HepG2 (cell line): ENCODE measurements around the gene DHX8. TPM values are rescaled to one million over a fixed set of nuclear protein-coding genes. Genes with fewer than 3 reads are reported as not detected.

Source experiments
- E2F5 ChIP-seq: sonication (generic); formaldehyde crosslinking; conservative IDR thresholded peaks from 2 replicates; pipeline ENCODE4 v1.4.0; 2020; ENCODE audit warnings: missing genetic modification reagents
- GLI4 ChIP-seq: sonication (generic); formaldehyde crosslinking; IDR thresholded peaks from 2 replicates; pipeline ENCODE4 v1.5.1; 2020; ENCODE audit warnings: missing genetic modification reagents, mild to moderate bottlenecking, moderate library complexity, borderline replicate concordance
- GPN1 ChIP-seq: sonication (generic); formaldehyde crosslinking; IDR thresholded peaks from 2 replicates; pipeline ENCODE4 v1.5.1; 2020; ENCODE audit warnings: missing genetic modification reagents, borderline replicate concordance
- HOXA9 ChIP-seq: sonication (generic); formaldehyde crosslinking; IDR thresholded peaks from 2 replicates; pipeline ENCODE4 v1.8.1; 2022; ENCODE audit warnings: missing genetic modification reagents, mild to moderate bottlenecking, moderate library complexity, borderline replicate concordance
- SPEN ChIP-seq: sonication (generic); formaldehyde crosslinking; IDR thresholded peaks from 2 replicates; pipeline ENCODE4 v1.5.1; 2020; ENCODE audit warnings: low read depth, mild to moderate bottlenecking, missing genetic modification reagents
- ZNF142 ChIP-seq: sonication (generic); formaldehyde crosslinking; IDR thresholded peaks from 2 replicates; pipeline ENCODE4 v1.4.0; 2020; ENCODE audit warnings: missing genetic modification reagents
- ZNF558 ChIP-seq: sonication (generic); formaldehyde crosslinking; IDR thresholded peaks from 2 replicates; pipeline ENCODE4 v1.9.0; 2022; ENCODE audit warnings: mild to moderate bottlenecking, missing genetic modification reagents, borderline replicate concordance
- ZNF790 ChIP-seq: sonication (generic); formaldehyde crosslinking; IDR thresholded peaks from 2 replicates; pipeline ENCODE4 v1.8.0; 2022; ENCODE audit warnings: missing genetic modification reagents, mild to moderate bottlenecking, borderline replicate concordance
- ZUFSP ChIP-seq: sonication (generic); formaldehyde crosslinking; IDR thresholded peaks from 2 replicates; pipeline ENCODE4 v1.9.0; 2021; ENCODE audit warnings: missing genetic modification reagents, mild to moderate bottlenecking, borderline replicate concordance
- polyA plus RNA-seq, 8 experiments: library from polyadenylated mRNA; depleted of rRNA in 3 of 8; stranded (reverse) in 7 of 8; unstranded in 1 of 8; fragments of >200 nt; fragmentation: Illumina TruSeq in 4 of 8; extraction: Trizol in 4 of 8; gene quantifications; 2 replicates each; pipeline versions ENCODE4 v1.2.1 to v1.2.3, GENCODE V29; 2011 to 2016; ENCODE audit warnings: low read depth in 4 of 8, missing spikeins in 1 of 8, mixed read lengths in 1 of 8; ENCODE audit not compliant: insufficient read depth in 1 of 8
- total RNA-seq, 5 experiments: library from RNA; depleted of rRNA; stranded (reverse); fragments of >200 nt; fragmentation: Illumina TruSeq; extraction: Trizol; gene quantifications; 2 replicates each; pipeline ENCODE4 v1.2.3, GENCODE V29; 2016; ENCODE audit warnings: low read depth in 1 of 5
- TF ChIP-seq, protein P1 (sequence below), 2 experiments: sonication (generic) in 1 of 2; formaldehyde crosslinking in 1 of 2; IDR thresholded peaks; 2 replicates each; pipeline versions ENCODE4 v1.4.0 to v1.6.1; 2018 to 2020; ENCODE audit warnings: missing genetic modification reagents in 2 of 2, borderline replicate concordance in 1 of 2, low read depth in 1 of 2, mild to moderate bottlenecking in 1 of 2, missing biosample characterization in 1 of 2
- TF ChIP-seq, protein P2 (sequence below): sonication (generic); formaldehyde crosslinking; IDR thresholded peaks from 2 replicates; pipeline ENCODE4 v1.8.0; 2022; ENCODE audit warnings: missing genetic modification reagents, mild to moderate bottlenecking, moderate library complexity, borderline replicate concordance
- TF ChIP-seq, protein P3 (sequence below): sonication (generic); formaldehyde crosslinking; IDR thresholded peaks from 2 replicates; pipeline ENCODE4 v1.9.0; 2022; ENCODE audit warnings: missing genetic modification reagents, mild to moderate bottlenecking, borderline replicate concordance

Gene DHX8
- total and polyA plus RNA-seq, 2 of the 13 experiments (the other 11 are each of a cell fraction or from before 2014, with no cell fraction given) = 24.8 to 48.9 TPM

GRCh38 chr17:43529947-43530287, 46.1 kb downstream of the DHX8 start (continued):
- TF ChIP-seq, protein P1, sequence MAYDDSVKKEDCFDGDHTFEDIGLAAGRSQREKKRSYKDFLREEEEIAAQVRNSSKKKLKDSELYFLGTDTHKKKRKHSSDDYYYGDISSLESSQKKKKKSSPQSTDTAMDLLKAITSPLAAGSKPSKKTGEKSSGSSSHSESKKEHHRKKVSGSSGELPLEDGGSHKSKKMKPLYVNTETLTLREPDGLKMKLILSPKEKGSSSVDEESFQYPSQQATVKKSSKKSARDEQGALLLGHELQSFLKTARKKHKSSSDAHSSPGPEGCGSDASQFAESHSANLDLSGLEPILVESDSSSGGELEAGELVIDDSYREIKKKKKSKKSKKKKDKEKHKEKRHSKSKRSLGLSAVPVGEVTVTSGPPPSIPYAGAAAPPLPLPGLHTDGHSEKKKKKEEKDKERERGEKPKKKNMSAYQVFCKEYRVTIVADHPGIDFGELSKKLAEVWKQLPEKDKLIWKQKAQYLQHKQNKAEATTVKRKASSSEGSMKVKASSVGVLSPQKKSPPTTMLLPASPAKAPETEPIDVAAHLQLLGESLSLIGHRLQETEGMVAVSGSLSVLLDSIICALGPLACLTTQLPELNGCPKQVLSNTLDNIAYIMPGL (CRISPR knock-in tag; IDR thresholded peaks at IDR 0.05; ENCODE audit: borderline replicate concordance in 1 of 2, low read depth in 1 of 2) = no peak
- TF ChIP-seq SPEN (no peak), GPN1 (no peak), ZNF790 (no peak), HOXA9 (0 out of 2 replicates have a peak, but pooled peaks have one; percentile 18), ZNF142 (CRISPR knock-in tag) (no peak), ZNF558 (0 out of 2 replicates have a peak, but pooled peaks have one; percentile 10), ZUFSP (CRISPR knock-in tag) (no peak), GLI4 (0 out of 2 replicates have a peak, but pooled peaks have one; percentile 26), E2F5 (no peak)
- TF ChIP-seq, protein P2, sequence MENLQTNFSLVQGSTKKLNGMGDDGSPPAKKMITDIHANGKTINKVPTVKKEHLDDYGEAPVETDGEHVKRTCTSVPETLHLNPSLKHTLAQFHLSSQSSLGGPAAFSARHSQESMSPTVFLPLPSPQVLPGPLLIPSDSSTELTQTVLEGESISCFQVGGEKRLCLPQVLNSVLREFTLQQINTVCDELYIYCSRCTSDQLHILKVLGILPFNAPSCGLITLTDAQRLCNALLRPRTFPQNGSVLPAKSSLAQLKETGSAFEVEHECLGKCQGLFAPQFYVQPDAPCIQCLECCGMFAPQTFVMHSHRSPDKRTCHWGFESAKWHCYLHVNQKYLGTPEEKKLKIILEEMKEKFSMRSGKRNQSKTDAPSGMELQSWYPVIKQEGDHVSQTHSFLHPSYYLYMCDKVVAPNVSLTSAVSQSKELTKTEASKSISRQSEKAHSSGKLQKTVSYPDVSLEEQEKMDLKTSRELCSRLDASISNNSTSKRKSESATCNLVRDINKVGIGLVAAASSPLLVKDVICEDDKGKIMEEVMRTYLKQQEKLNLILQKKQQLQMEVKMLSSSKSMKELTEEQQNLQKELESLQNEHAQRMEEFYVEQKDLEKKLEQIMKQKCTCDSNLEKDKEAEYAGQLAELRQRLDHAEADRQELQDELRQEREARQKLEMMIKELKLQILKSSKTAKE (CRISPR knock-in tag) = no peak
- TF ChIP-seq, protein P3, sequence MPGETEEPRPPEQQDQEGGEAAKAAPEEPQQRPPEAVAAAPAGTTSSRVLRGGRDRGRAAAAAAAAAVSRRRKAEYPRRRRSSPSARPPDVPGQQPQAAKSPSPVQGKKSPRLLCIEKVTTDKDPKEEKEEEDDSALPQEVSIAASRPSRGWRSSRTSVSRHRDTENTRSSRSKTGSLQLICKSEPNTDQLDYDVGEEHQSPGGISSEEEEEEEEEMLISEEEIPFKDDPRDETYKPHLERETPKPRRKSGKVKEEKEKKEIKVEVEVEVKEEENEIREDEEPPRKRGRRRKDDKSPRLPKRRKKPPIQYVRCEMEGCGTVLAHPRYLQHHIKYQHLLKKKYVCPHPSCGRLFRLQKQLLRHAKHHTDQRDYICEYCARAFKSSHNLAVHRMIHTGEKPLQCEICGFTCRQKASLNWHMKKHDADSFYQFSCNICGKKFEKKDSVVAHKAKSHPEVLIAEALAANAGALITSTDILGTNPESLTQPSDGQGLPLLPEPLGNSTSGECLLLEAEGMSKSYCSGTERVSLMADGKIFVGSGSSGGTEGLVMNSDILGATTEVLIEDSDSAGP (CRISPR knock-in tag) = peak; percentile 20; the same call in 1 of the 2 replicates
